H1 (cell line): Measurements from ENCODE around the gene HCK. TPM values are rescaled to one million over a fixed set of nuclear protein-coding genes. Genes with fewer than 3 reads are reported as not detected.
A peak's percentile ranks its signal among the peaks of the same experiment; 100 is the strongest.

Source experiments
- CTCF ChIA-PET: fragments of 300-600 bp; sonication (Branson Sonifier 250); formaldehyde crosslinking; loops from one replicate; lab custom pipeline; 2021; ENCODE audit not compliant: partially characterized antibody; lab: Charles Lee
- POLR2A ChIA-PET: fragments of 300-600 bp; sonication (Branson Sonifier 250); formaldehyde crosslinking; loops from one replicate; lab custom pipeline; 2021; ENCODE audit warnings: inconsistent platforms; ENCODE audit not compliant: partially characterized antibody; lab: Charles Lee
- DNase-seq, 2 experiments: peaks; one replicate each; pipeline versions ENCODE4 v3.0.0 to v3.0.0-alpha.2; 2010 to 2022; ENCODE audit warnings: low spot score in 2 of 2, low read depth in 1 of 2, mixed read lengths in 1 of 2
- FAIRE-seq: peaks from 2 replicates; lab custom pipeline; 2011; peaks lifted over from hg19 to GRCh38; lab: Jason Lieb, UNC
- H2AFZ ChIP-seq: 2 replicates; pipeline ENCODE4 v1.8.1; 2012; ENCODE audit warnings: low read length, inconsistent platforms
- H2AK5ac ChIP-seq: 2 replicates; pipeline ENCODE4 v1.6.1; 2013; ENCODE audit warnings: low read depth, low read length
- H2BK120ac ChIP-seq: replicated peaks from 2 replicates; pipeline ENCODE3; 2013; ENCODE audit warnings: low read depth, low read length, inconsistent platforms
- H2BK12ac ChIP-seq: 2 replicates; pipeline ENCODE4 v1.6.1; 2013; ENCODE audit warnings: low read depth, low read length
- H2BK15ac ChIP-seq: 2 replicates; pipeline ENCODE4 v1.6.1; 2013; ENCODE audit warnings: low read length
- H2BK20ac ChIP-seq: 2 replicates; pipeline ENCODE4 v1.6.1; 2013; ENCODE audit warnings: low read length
- H2BK5ac ChIP-seq: 2 replicates; pipeline ENCODE4 v1.6.1; 2013; ENCODE audit warnings: low read depth, low read length
- H3K14ac ChIP-seq: 2 replicates; pipeline ENCODE4 v1.6.1; 2013; ENCODE audit warnings: inconsistent platforms; ENCODE audit not compliant: insufficient read length
- H3K18ac ChIP-seq: 2 replicates; pipeline ENCODE4 v1.6.1; 2013; ENCODE audit warnings: low read length; ENCODE audit errors: extremely low read depth
- H3K23ac ChIP-seq: 2 replicates; pipeline ENCODE4 v1.6.1; 2013; ENCODE audit warnings: inconsistent platforms; ENCODE audit not compliant: insufficient read length
- H3K23me2 ChIP-seq: 2 replicates; pipeline ENCODE4 v1.6.1; 2013; ENCODE audit warnings: low read depth, low read length
- H3K27ac ChIP-seq: 2 replicates; pipeline ENCODE4 v1.6.1; 2011; ENCODE audit warnings: low read depth, low read length, inconsistent platforms
- H3K27me3 ChIP-seq, 4 experiments: replicated peaks in 1 of 4; 1 replicate in 1 of 4; 2 replicates in 3 of 4; pipeline versions ENCODE4 v1.6.1 to v1.8.1; 2011 to 2013; ENCODE audit warnings: low read length in 3 of 4, mild to moderate bottlenecking in 3 of 4, inconsistent platforms in 2 of 4, mixed read lengths in 2 of 4, moderate library complexity in 1 of 4; ENCODE audit not compliant: control insufficient read depth in 3 of 4, insufficient read depth in 3 of 4; ENCODE audit errors: extremely low read depth in 1 of 4
- H3K36me3 ChIP-seq, 4 experiments: 2 replicates each; pipeline versions ENCODE4 v1.6.1 to v1.8.1; 2011 to 2013; ENCODE audit warnings: mild to moderate bottlenecking in 4 of 4, low read length in 3 of 4, moderate library complexity in 2 of 4, control low read depth in 1 of 4, inconsistent platforms in 1 of 4; ENCODE audit not compliant: insufficient read depth in 4 of 4, control insufficient read depth in 2 of 4
- H3K4ac ChIP-seq: replicated peaks from 2 replicates; pipeline ENCODE3; 2013; ENCODE audit warnings: low read length, low read depth, mixed read lengths, inconsistent platforms; ENCODE audit not compliant: insufficient read length
- H3K4me1 ChIP-seq, 4 experiments: replicated peaks in 1 of 4; 1 replicate in 1 of 4; 2 replicates in 3 of 4; pipeline versions ENCODE4 v1.6.1 to v1.8.1; 2011 to 2013; ENCODE audit warnings: low read length in 3 of 4, inconsistent platforms in 2 of 4, mixed read lengths in 1 of 4; ENCODE audit not compliant: insufficient read depth in 4 of 4, control insufficient read depth in 3 of 4
- H3K4me2 ChIP-seq, 2 experiments: 2 replicates each; pipeline versions ENCODE4 v1.6.1 to v1.8.1; 2011 to 2013; ENCODE audit warnings: low read depth in 2 of 2, low read length in 2 of 2, control low read depth in 1 of 2, inconsistent platforms in 1 of 2, mild to moderate bottlenecking in 1 of 2; ENCODE audit not compliant: insufficient read depth in 1 of 2
- H3K4me3 ChIP-seq, 4 experiments: fragments of 200-600, 300-600 bp in 1 of 4; sonication (generic), shearing (Covaris generic), sonication (Bioruptor Twin) in 1 of 4; 2 replicates each; pipeline versions ENCODE4 v1.5.1 to v1.8.1; 2011 to 2016; ENCODE audit warnings: low read length in 4 of 4, low read depth in 3 of 4, control low read depth in 2 of 4, inconsistent platforms in 2 of 4, mild to moderate bottlenecking in 2 of 4, mixed read lengths in 1 of 4, moderate library complexity in 1 of 4; ENCODE audit not compliant: insufficient read depth in 2 of 4; ENCODE audit errors: extremely low read depth in 1 of 4
- H3K56ac ChIP-seq: replicated peaks from 2 replicates; pipeline ENCODE3; 2013; ENCODE audit warnings: low read depth, mild to moderate bottlenecking, mixed read lengths, low read length, inconsistent platforms; ENCODE audit not compliant: insufficient read length
- H3K79me1 ChIP-seq: 2 replicates; pipeline ENCODE4 v1.6.1; 2013; ENCODE audit warnings: low read depth, low read length, control low read depth
- H3K79me2 ChIP-seq, 2 experiments: 2 replicates each; pipeline versions ENCODE4 v1.6.1 to v1.8.1; 2012 to 2013; ENCODE audit warnings: low read length in 2 of 2, mild to moderate bottlenecking in 2 of 2, inconsistent platforms in 1 of 2; ENCODE audit not compliant: insufficient read depth in 2 of 2, control insufficient read depth in 1 of 2
- H3K9ac ChIP-seq, 4 experiments: replicated peaks in 1 of 4; 1 replicate in 1 of 4; 2 replicates in 3 of 4; pipeline versions ENCODE4 v1.6.1 to v1.8.1; 2011 to 2013; ENCODE audit warnings: low read depth in 3 of 4, low read length in 3 of 4, control low read depth in 2 of 4, mild to moderate bottlenecking in 2 of 4, moderate library complexity in 2 of 4, inconsistent platforms in 1 of 4; ENCODE audit errors: extremely low read depth in 1 of 4
- H3K9me3 ChIP-seq, 2 experiments: 2 replicates each; pipeline versions ENCODE4 v1.6.1 to v1.8.1; 2012 to 2013; ENCODE audit warnings: mild to moderate bottlenecking in 2 of 2, moderate library complexity in 2 of 2, control low read depth in 1 of 2, inconsistent platforms in 1 of 2, low read depth in 1 of 2, low read length in 1 of 2, mixed read lengths in 1 of 2; ENCODE audit not compliant: insufficient read depth in 2 of 2
- H4K20me1 ChIP-seq, 2 experiments: replicated peaks in 1 of 2; 2 replicates each; pipeline versions ENCODE3 to v1.8.1; 2011 to 2013; ENCODE audit warnings: inconsistent platforms in 2 of 2, low read length in 2 of 2, mild to moderate bottlenecking in 1 of 2; ENCODE audit not compliant: insufficient read depth in 2 of 2, control insufficient read depth in 1 of 2
- H4K5ac ChIP-seq: 2 replicates; pipeline ENCODE4 v1.6.1; 2013; ENCODE audit warnings: low read length, low read depth, mixed read lengths, inconsistent platforms; ENCODE audit not compliant: insufficient read length
- H4K8ac ChIP-seq: 2 replicates; pipeline ENCODE4 v1.8.0; 2013; ENCODE audit warnings: mild to moderate bottlenecking, moderate library complexity, low read length, inconsistent platforms; ENCODE audit not compliant: insufficient read depth; ENCODE audit errors: extremely low read depth
- H4K91ac ChIP-seq: replicated peaks from 2 replicates; pipeline ENCODE3; 2013; ENCODE audit warnings: low read length, mixed read lengths, inconsistent platforms; ENCODE audit not compliant: insufficient read length
- CTBP2 ChIP-seq: IDR thresholded peaks from 2 replicates; pipeline ENCODE4 v1.7.0; 2011; ENCODE audit warnings: borderline replicate concordance, mild to moderate bottlenecking, moderate library complexity, mixed read lengths, low read length; ENCODE audit not compliant: insufficient read depth, insufficient read length
- TAF7 ChIP-seq: optimal IDR thresholded peaks from 2 replicates; pipeline ENCODE3; 2011; ENCODE audit warnings: low read depth, mild to moderate bottlenecking, inconsistent platforms, low read length, moderate library complexity, borderline replicate concordance
- WGBS, 2 experiments: shearing (Covaris generic) in 1 of 2; methylation state at CpG; one replicate each; pipeline versions ENCODE4 v1.1.6 to v1.1.7; 2013 to 2015; ENCODE audit warnings: low lambda C conversion rate in 2 of 2, mixed read lengths in 2 of 2, inconsistent platforms in 1 of 2, low coverage in 1 of 2, missing lambda C conversion rate in 1 of 2; ENCODE audit not compliant: insufficient replicate concordance in 2 of 2, insufficient coverage in 1 of 2, insufficient read length in 1 of 2; ENCODE audit errors: extremely low coverage in 1 of 2, missing lambda C conversion rate in 1 of 2; 5-methylcytosine and 5-hydroxymethylcytosine counted together
- polyA plus RNA-seq, 7 experiments: library from polyadenylated mRNA; depleted of rRNA in 3 of 7; stranded (reverse) in 5 of 7; unstranded in 2 of 7; fragments of >200 nt in 5 of 7; fragments of 200-250 nt in 2 of 7; gene quantifications; 1 replicate in 5 of 7; 2 replicates in 1 of 7; 4 replicates in 1 of 7; pipeline versions ENCODE4 v1.2.1 to v1.2.3, GENCODE V29; 2011 to 2013; ENCODE audit warnings: missing spikeins in 2 of 7, mixed read lengths in 2 of 7
- total RNA-seq: library from RNA; stranded (reverse); fragmentation: NEBNext Ultra II Directional; extraction: Animal tissue kit (Norgen Biotek cat#: 25700); gene quantifications from 2 replicates; pipeline ENCODE4 v1.2.1, GENCODE V29; 2021

The HCK gene
- total and polyA plus RNA-seq, 2 of the 8 experiments (the other 6 are each of a cell fraction or from before 2014, with no cell fraction given) = 0.37 to 4.3 TPM

GRCh38 chr20:32035426-32035779 lies 16.6 kb upstream of the HCK start:
- Histone ChIP-seq H3K23ac (no peak overlapping the region), H3K9me3 (no peaks in the 10 kb centered on the region), H3K18ac (no peak overlapping the region), H3K9ac (no peak overlapping the region), H2AK5ac (no peak overlapping the region), H3K79me1 (no peaks in the 10 kb centered on the region), H4K20me1 (no peaks in the 10 kb centered on the region), H3K36me3 (no peaks in the 10 kb centered on the region), H2BK20ac (no peak overlapping the region), H3K14ac (no peak overlapping the region), H2AFZ (no peak overlapping the region), H2BK12ac (no peak overlapping the region), H4K8ac (no peak overlapping the region), H3K56ac (no peak overlapping the region), H3K4me1 (peaks cover 0 to 3% (median 3%) of the 10 kb centered on the region in 4 experiments; a peak in 4 of 7 replicates), H3K23me2 (peaks cover 4% of the 10 kb centered on the region; the same call in 1 of the 2 replicates), H4K91ac (peak overlapping the region; percentile 22), H3K4ac (peak overlapping the region; percentile 54), H3K4me3 (no peak overlapping the region), H2BK120ac (no peak overlapping the region), H3K4me2 (no peak overlapping the region), H3K79me2 (no peaks in the 10 kb centered on the region), H2BK15ac (no peak overlapping the region), H3K27me3 (peaks cover 0 to 6% (median 0%) of the 10 kb centered on the region in 4 experiments; a peak in 2 of 7 replicates), H2BK5ac (no peak overlapping the region), H4K5ac (no peak overlapping the region), H3K27ac (no peak overlapping the region)
- WGBS, 2 experiments = 94% methylated on average over 8 of the region's 8 CpGs; no CpG with 5 or more reads in 1 of the 2 experiments
- ChIA-PET POLR2A (interaction anchor here (0.6 to 1.4 kb wide), 5 partner anchors 16 to 232 kb away, joined by 3 to 4 read pairs (median 3); no protein-coding TSS in a partner anchor), CTCF (interaction anchor here (0.6 to 10.4 kb wide), 22 partner anchors 9 to 212 kb away, joined by 3 to 176 read pairs (median 4); partner anchors contain the start of genes FOXS1, HCK and PDRG1)
- FAIRE-seq (no peak), DNase-seq (no peak)
- TF ChIP-seq CTBP2 (no peak), TAF7 (no peak)
